ENCODE measurements around the gene KRTAP17-1. TPM values are rescaled to one million over a fixed set of nuclear protein-coding genes. Genes with fewer than 3 reads are reported as not detected.

KRTAP17-1 gene
- total and polyA plus RNA-seq, 2 donors: not detected

- 53% methylated on average over 3 of the region's 3 CpGs for WGBS
- no peak for DNase-seq (ENCODE audit: extremely low spot score)
- no peaks in the 10 kb centered on the region for H3K36me3 ChIP-seq (ENCODE audit: insufficient read depth)
- no peak overlapping the region for H3K4me3 ChIP-seq (ENCODE audit: low read depth, low read length)
- H3K27ac ChIP-seq (ENCODE audit: low read depth): no peak overlapping the region
- no peaks in the 10 kb centered on the region for H3K4me1 ChIP-seq (ENCODE audit: insufficient read depth)
These were observed 25.0 kb upstream of the KRTAP17-1 start for GRCh38 chr17:41340494-41340893.

- Histone ChIP-seq H3K36me3 (ENCODE audit: insufficient read depth) (no peaks in the 10 kb centered on the region), H3K4me3 (ENCODE audit: low read depth, low read length) (no peak overlapping the region), H3K4me1 (ENCODE audit: insufficient read depth) (no peaks in the 10 kb centered on the region), H3K27ac (ENCODE audit: low read depth) (no peak overlapping the region)
- 61% methylated on average over 2 of the region's 2 CpGs for WGBS
- DNase-seq (ENCODE audit: extremely low spot score): no peak
These were observed 24.2 kb upstream of the KRTAP17-1 start for GRCh38 chr17:41339571-41340172.

- H3K36me3 ChIP-seq (ENCODE audit: insufficient read depth): no peaks in the 10 kb centered on the region
- 54% methylated on average over 5 of the region's 5 CpGs for WGBS
- no peaks in the 10 kb centered on the region for H3K4me1 ChIP-seq (ENCODE audit: insufficient read depth)
- DNase-seq (ENCODE audit: extremely low spot score): peak; percentile 23
- no peak overlapping the region for H3K4me3 ChIP-seq (ENCODE audit: low read depth, low read length)
- no peak overlapping the region for H3K27ac ChIP-seq (ENCODE audit: low read depth)
These were observed 23.5 kb upstream of the KRTAP17-1 start for GRCh38 chr17:41338961-41339485.

GRCh38 chr17:41335747-41336146 lies 20.2 kb upstream of the KRTAP17-1 start:
- no peak overlapping the region for H3K4me3 ChIP-seq (ENCODE audit: low read depth, low read length)
- WGBS: 92% methylated on average over 1 of the region's 1 CpG
- H3K36me3 ChIP-seq (ENCODE audit: insufficient read depth): no peaks in the 10 kb centered on the region
- no peaks in the 10 kb centered on the region for H3K4me1 ChIP-seq (ENCODE audit: insufficient read depth)
- DNase-seq (ENCODE audit: extremely low spot score): no peak
- no peak overlapping the region for H3K27ac ChIP-seq (ENCODE audit: low read depth)

- DNase-seq (ENCODE audit: extremely low spot score): no peak
- no peak overlapping the region for H3K27ac ChIP-seq (ENCODE audit: low read depth)
- no peaks in the 10 kb centered on the region for H3K4me1 ChIP-seq (ENCODE audit: insufficient read depth)
- WGBS: 77% methylated on average over 6 of the region's 6 CpGs
- H3K4me3 ChIP-seq (ENCODE audit: low read depth, low read length): no peak overlapping the region
- no peaks in the 10 kb centered on the region for H3K36me3 ChIP-seq (ENCODE audit: insufficient read depth)
These were observed 19.1 kb upstream of the KRTAP17-1 start for GRCh38 chr17:41334385-41335305.

- Histone ChIP-seq H3K36me3 (ENCODE audit: insufficient read depth) (no peaks in the 10 kb centered on the region), H3K27ac (ENCODE audit: low read depth) (no peak overlapping the region), H3K4me3 (ENCODE audit: low read depth, low read length) (no peak overlapping the region), H3K4me1 (ENCODE audit: insufficient read depth) (no peaks in the 10 kb centered on the region)
- no peak for DNase-seq (ENCODE audit: extremely low spot score)
- 97% methylated on average over 3 of the region's 3 CpGs for WGBS
These were observed 18.3 kb upstream of the KRTAP17-1 start for GRCh38 chr17:41333836-41334235.

- no peaks in the 10 kb centered on the region for H3K4me1 ChIP-seq (ENCODE audit: insufficient read depth)
- H3K27ac ChIP-seq (ENCODE audit: low read depth): no peak overlapping the region
- H3K36me3 ChIP-seq (ENCODE audit: insufficient read depth): no peaks in the 10 kb centered on the region
- H3K4me3 ChIP-seq (ENCODE audit: low read depth, low read length): no peak overlapping the region
- 96% methylated on average over 5 of the region's 5 CpGs for WGBS
- DNase-seq (ENCODE audit: extremely low spot score): no peak
These were observed 17.6 kb upstream of the KRTAP17-1 start for GRCh38 chr17:41333098-41333497.

GRCh38 chr17:41332239-41332638 lies 16.7 kb upstream of the KRTAP17-1 start:
- H3K27ac ChIP-seq (ENCODE audit: low read depth): no peak overlapping the region
- H3K4me1 ChIP-seq (ENCODE audit: insufficient read depth): no peaks in the 10 kb centered on the region
- DNase-seq (ENCODE audit: extremely low spot score): no peak
- H3K4me3 ChIP-seq (ENCODE audit: low read depth, low read length): no peak overlapping the region
- 81% methylated on average over 2 of the region's 2 CpGs for WGBS
- H3K36me3 ChIP-seq (ENCODE audit: insufficient read depth): no peaks in the 10 kb centered on the region

GRCh38 chr17:41331606-41332005 lies 16.1 kb upstream of the KRTAP17-1 start:
- no peak for DNase-seq (ENCODE audit: extremely low spot score)
- Histone ChIP-seq H3K27ac (ENCODE audit: low read depth) (no peak overlapping the region), H3K4me3 (ENCODE audit: low read depth, low read length) (no peak overlapping the region), H3K36me3 (ENCODE audit: insufficient read depth) (no peaks in the 10 kb centered on the region), H3K4me1 (ENCODE audit: insufficient read depth) (no peaks in the 10 kb centered on the region)
- 79% methylated on average over 7 of the region's 7 CpGs for WGBS

GRCh38 chr17:41329279-41329948 lies 13.9 kb upstream of the KRTAP17-1 start:
- Histone ChIP-seq H3K4me1 (ENCODE audit: insufficient read depth) (no peaks in the 10 kb centered on the region), H3K36me3 (ENCODE audit: insufficient read depth) (no peaks in the 10 kb centered on the region), H3K4me3 (ENCODE audit: low read depth, low read length) (no peak overlapping the region), H3K27ac (ENCODE audit: low read depth) (no peak overlapping the region)
- 45% methylated on average over 13 of the region's 13 CpGs for WGBS
- DNase-seq (ENCODE audit: extremely low spot score): no peak

GRCh38 chr17:41328207-41328606 lies 12.7 kb upstream of the KRTAP17-1 start:
- no peaks in the 10 kb centered on the region for H3K36me3 ChIP-seq (ENCODE audit: insufficient read depth)
- DNase-seq (ENCODE audit: extremely low spot score): no peak
- H3K4me3 ChIP-seq (ENCODE audit: low read depth, low read length): no peak overlapping the region
- 86% methylated on average over 7 of the region's 7 CpGs for WGBS
- no peak overlapping the region for H3K27ac ChIP-seq (ENCODE audit: low read depth)
- H3K4me1 ChIP-seq (ENCODE audit: insufficient read depth): no peaks in the 10 kb centered on the region

- no peaks in the 10 kb centered on the region for H3K4me1 ChIP-seq (ENCODE audit: insufficient read depth)
- H3K36me3 ChIP-seq (ENCODE audit: insufficient read depth): no peaks in the 10 kb centered on the region
- no peak overlapping the region for H3K27ac ChIP-seq (ENCODE audit: low read depth)
- no peak overlapping the region for H3K4me3 ChIP-seq (ENCODE audit: low read depth, low read length)
- no peak for DNase-seq (ENCODE audit: extremely low spot score)
- 79% methylated on average over 8 of the region's 8 CpGs for WGBS
These were observed 12.1 kb upstream of the KRTAP17-1 start for GRCh38 chr17:41327411-41328120.
